Activated CD8-positive, alpha-beta T cell treated with anti-CD3 and anti-CD28 coated beads for 36 hours (primary cell): ENCODE results near the gene GTF2H4. TPM values are rescaled to one million over a fixed set of nuclear protein-coding genes. Genes with fewer than 3 reads are reported as not detected.

Experiments
- ATAC-seq: fragments of 200-7000 bp; cut with Tn5 transposase; one replicate; pipeline ENCODE4 v1.10.0; 2021; ENCODE audit warnings: mild to moderate bottlenecking, moderate library complexity
- CTCF ChIA-PET: fragments of 350-600 bp; sonication (Branson Sonifier 250); formaldehyde crosslinking; loops from one replicate; lab custom pipeline; 2021; ENCODE audit warnings: antibody characterized with exemption; lab: Charles Lee
- POLR2A ChIA-PET: fragments of 350-600 bp; sonication (Branson Sonifier 250); formaldehyde crosslinking; loops from one replicate; lab custom pipeline; 2021; ENCODE audit warnings: antibody characterized with exemption; lab: Charles Lee
- DNase-seq: peaks from one replicate; pipeline ENCODE4 v3.0.0-alpha.2; 2020
- H3K27ac Mint-ChIP-seq: one replicate; pipeline ENCODE4 v1.8.0; 2021; ENCODE audit warnings: mild to moderate bottlenecking, mixed read lengths
- H3K27me3 Mint-ChIP-seq: one replicate; pipeline ENCODE4 v1.8.0; 2021; ENCODE audit warnings: mixed read lengths
- H3K36me3 Mint-ChIP-seq: one replicate; pipeline ENCODE4 v1.8.0; 2021; ENCODE audit warnings: low read depth, mixed read lengths
- H3K4me1 Mint-ChIP-seq: one replicate; pipeline ENCODE4 v1.8.0; 2021; ENCODE audit warnings: low read depth, mixed read lengths
- H3K4me3 Mint-ChIP-seq: one replicate; pipeline ENCODE4 v1.8.0; 2021; ENCODE audit warnings: mild to moderate bottlenecking, moderate library complexity, mixed read lengths
- H3K9me3 Mint-ChIP-seq: one replicate; pipeline ENCODE4 v1.8.0; 2021; ENCODE audit warnings: mixed read lengths
- CTCF ChIP-seq: fragments of 200-600 bp; IDR thresholded peaks from one replicate; pipeline ENCODE4 v1.8.0; 2022; ENCODE audit warnings: antibody characterized with exemption, mild to moderate bottlenecking
- intact Hi-C: fragments of 100-400 bp; cut with micrococcal nuclease; formaldehyde crosslinking; loops from one replicate; pipeline ENCODE4 v1.10.0; 2022
- total RNA-seq, 2 experiments: library from RNA; stranded (reverse); gene quantifications; one replicate each; pipeline ENCODE4 v1.2.3, GENCODE V29; 2021

The GTF2H4 gene
- total RNA-seq, 2 experiments from 2014 or later = 37.1 to 41.9 TPM

GRCh38 chr6:30939473-30939872, 31.5 kb downstream of the GTF2H4 start:
- ChIA-PET CTCF (interaction anchor here (1.5 kb wide), 1 partner anchor 21 kb away, joined by 5 read pairs; no protein-coding TSS in a partner anchor), POLR2A (no interaction called here)
- DNase-seq = no peak
- intact Hi-C loops = no loop called here
- no peak overlapping the region for H3K27ac Mint-ChIP-seq
- TF ChIP-seq CTCF = no peak
- no peak for ATAC-seq
- H3K27me3 Mint-ChIP-seq = peaks cover 38% of the 10 kb centered on the region
- H3K36me3 Mint-ChIP-seq = no peaks in the 10 kb centered on the region
- no peaks in the 10 kb centered on the region for H3K4me1 Mint-ChIP-seq
- H3K4me3 Mint-ChIP-seq = no peak overlapping the region
- H3K9me3 Mint-ChIP-seq = no peaks in the 10 kb centered on the region

- DNase-seq = no peak
- intact Hi-C loops = no loop called here
- CTCF ChIA-PET = interaction anchor here (1.2 kb wide), 1 partner anchor 139 kb away, joined by 4 read pairs; no protein-coding TSS in a partner anchor
- TF ChIP-seq CTCF = no peak
- Mint-ChIP-seq H3K36me3 (no peaks in the 10 kb centered on the region), H3K27me3 (peaks cover 44% of the 10 kb centered on the region), H3K4me3 (no peak within 1 kb of the TSS), H3K27ac (no peak within 1 kb of the TSS), H3K9me3 (no peaks in the 10 kb centered on the region), H3K4me1 (no peaks in the 10 kb centered on the region)
- no peak for ATAC-seq
- POLR2A ChIA-PET = no interaction called here
These were observed 32.5 kb downstream of the GTF2H4 start, which contains the start of gene MUCL3 for GRCh38 chr6:30940361-30940986. TSS of gene MUCL3 (plus strand) at chr6:30940973. CDS start at chr6:30941000, 27 bp downstream.

- H3K9me3 Mint-ChIP-seq = no peaks in the 10 kb centered on the region
- H3K36me3 Mint-ChIP-seq = no peaks in the 10 kb centered on the region
- no peak overlapping the region for H3K4me3 Mint-ChIP-seq
- DNase-seq (peak; percentile 15), ATAC-seq (no peak)
- ChIA-PET CTCF (interaction anchor here (1.9 kb wide), 1 partner anchor 145 kb away, joined by 4 read pairs; no protein-coding TSS in a partner anchor), POLR2A (no interaction called here)
- TF ChIP-seq CTCF = no peak
- H3K27me3 Mint-ChIP-seq = peaks cover 46% of the 10 kb centered on the region
- intact Hi-C loops = no loop called here
- no peaks in the 10 kb centered on the region for H3K4me1 Mint-ChIP-seq
- H3K27ac Mint-ChIP-seq = no peak overlapping the region
These were observed 34.5 kb downstream of the GTF2H4 start for GRCh38 chr6:30942338-30943060.

- no peaks in the 10 kb centered on the region for H3K9me3 Mint-ChIP-seq
- no peak for TF ChIP-seq CTCF
- peaks cover 54% of the 10 kb centered on the region for H3K27me3 Mint-ChIP-seq
- intact Hi-C loops = no loop called here
- H3K27ac Mint-ChIP-seq = no peak overlapping the region
- DNase-seq (no peak), ATAC-seq (no peak)
- POLR2A ChIA-PET = interaction anchor here (0.5 to 3.1 kb wide), 2 partner anchors 11 to 30 kb away, joined by 3 to 14 read pairs; no protein-coding TSS in a partner anchor
- no peaks in the 10 kb centered on the region for H3K4me1 Mint-ChIP-seq
- H3K4me3 Mint-ChIP-seq = no peak overlapping the region
- CTCF ChIA-PET = interaction anchor here (1.1 to 1.9 kb wide), 2 partner anchors 135 to 143 kb away, joined by 3 to 4 read pairs; no protein-coding TSS in a partner anchor
- H3K36me3 Mint-ChIP-seq = peaks cover 3% of the 10 kb centered on the region
These were observed 36.0 kb downstream of the GTF2H4 start for GRCh38 chr6:30944051-30944450.

GRCh38 chr6:30945281-30945680, 37.3 kb downstream of the GTF2H4 start:
- Mint-ChIP-seq H3K36me3 (peaks cover 3% of the 10 kb centered on the region), H3K4me3 (no peak overlapping the region), H3K9me3 (no peaks in the 10 kb centered on the region), H3K4me1 (no peaks in the 10 kb centered on the region), H3K27ac (no peak overlapping the region), H3K27me3 (peaks cover 48% of the 10 kb centered on the region)
- DNase-seq = no peak
- intact Hi-C loops = no loop called here
- ChIA-PET CTCF (interaction anchor here (1.2 kb wide), 1 partner anchor 142 kb away, joined by 4 read pairs; no protein-coding TSS in a partner anchor), POLR2A (interaction anchor here (3.1 kb wide), 1 partner anchor 10 kb away, joined by 14 read pairs; no protein-coding TSS in a partner anchor)
- no peak for ATAC-seq
- TF ChIP-seq CTCF = no peak
